ENCODE results near the gene TEX30.

Gene TEX30

GRCh38 chr13:102774591-102775520, 1.3 kb upstream of the TEX30 start:
- peaks cover 6% of the 10 kb centered on the region for H3K27me3 ChIP-seq (ENCODE audit: control insufficient read depth, insufficient read depth, low read length)
- no peaks in the 10 kb centered on the region for H3K4me1 ChIP-seq (ENCODE audit: control insufficient read depth, insufficient read depth, low read length)
- H3K36me3 ChIP-seq (ENCODE audit: control insufficient read depth, insufficient read depth, low read length) = no peaks in the 10 kb centered on the region
- no peak overlapping the region for H3K9ac ChIP-seq (ENCODE audit: low read depth, low read length)
- H3K9me3 ChIP-seq (ENCODE audit: control insufficient read depth, insufficient read depth, low read length) = no peaks in the 10 kb centered on the region
- H3K4me3 ChIP-seq (ENCODE audit: low read depth, low read length) = no peak overlapping the region

- Histone ChIP-seq H3K9me3 (ENCODE audit: control insufficient read depth, insufficient read depth, low read length) (no peaks in the 10 kb centered on the region), H3K4me3 (ENCODE audit: low read depth, low read length) (peak overlapping the region; percentile 66), H3K9ac (ENCODE audit: low read depth, low read length) (peak overlapping the region; percentile 56), H3K4me1 (ENCODE audit: control insufficient read depth, insufficient read depth, low read length) (no peaks in the 10 kb centered on the region), H3K27me3 (ENCODE audit: control insufficient read depth, insufficient read depth, low read length) (peaks cover 6% of the 10 kb centered on the region), H3K36me3 (ENCODE audit: control insufficient read depth, insufficient read depth, low read length) (no peaks in the 10 kb centered on the region)
Measured at GRCh38 chr13:102774214-102774568, 605 bp upstream of the TEX30 start.

GRCh38 chr13:102772042-102772425, 1.6 kb downstream of the TEX30 start:
- no peaks in the 10 kb centered on the region for H3K9me3 ChIP-seq (ENCODE audit: control insufficient read depth, insufficient read depth, low read length)
- H3K36me3 ChIP-seq (ENCODE audit: control insufficient read depth, insufficient read depth, low read length) = no peaks in the 10 kb centered on the region
- no peaks in the 10 kb centered on the region for H3K4me1 ChIP-seq (ENCODE audit: control insufficient read depth, insufficient read depth, low read length)
- peaks cover 6% of the 10 kb centered on the region for H3K27me3 ChIP-seq (ENCODE audit: control insufficient read depth, insufficient read depth, low read length)
- H3K4me3 ChIP-seq (ENCODE audit: low read depth, low read length) = no peak overlapping the region
- H3K9ac ChIP-seq (ENCODE audit: low read depth, low read length) = no peak overlapping the region

- H3K36me3 ChIP-seq (ENCODE audit: control insufficient read depth, insufficient read depth, low read length) = peaks cover under 1% of the 10 kb centered on the region
- H3K4me3 ChIP-seq (ENCODE audit: low read depth, low read length) = no peak overlapping the region
- H3K9me3 ChIP-seq (ENCODE audit: control insufficient read depth, insufficient read depth, low read length) = no peaks in the 10 kb centered on the region
- no peaks in the 10 kb centered on the region for H3K4me1 ChIP-seq (ENCODE audit: control insufficient read depth, insufficient read depth, low read length)
- peaks cover 6% of the 10 kb centered on the region for H3K27me3 ChIP-seq (ENCODE audit: control insufficient read depth, insufficient read depth, low read length)
- H3K9ac ChIP-seq (ENCODE audit: low read depth, low read length) = no peak overlapping the region
Measured at GRCh38 chr13:102771298-102772041, 2.1 kb downstream of the TEX30 start.

GRCh38 chr13:102770435-102770834, 3.2 kb downstream of the TEX30 start:
- peaks cover 6% of the 10 kb centered on the region for H3K27me3 ChIP-seq (ENCODE audit: control insufficient read depth, insufficient read depth, low read length)
- H3K4me3 ChIP-seq (ENCODE audit: low read depth, low read length) = no peak overlapping the region
- no peak overlapping the region for H3K9ac ChIP-seq (ENCODE audit: low read depth, low read length)
- H3K9me3 ChIP-seq (ENCODE audit: control insufficient read depth, insufficient read depth, low read length) = no peaks in the 10 kb centered on the region
- H3K36me3 ChIP-seq (ENCODE audit: control insufficient read depth, insufficient read depth, low read length) = peaks cover 2% of the 10 kb centered on the region
- H3K4me1 ChIP-seq (ENCODE audit: control insufficient read depth, insufficient read depth, low read length) = no peaks in the 10 kb centered on the region

- H3K4me3 ChIP-seq (ENCODE audit: low read depth, low read length) = no peak overlapping the region
- peaks cover 2% of the 10 kb centered on the region for H3K36me3 ChIP-seq (ENCODE audit: control insufficient read depth, insufficient read depth, low read length)
- peaks cover 6% of the 10 kb centered on the region for H3K27me3 ChIP-seq (ENCODE audit: control insufficient read depth, insufficient read depth, low read length)
- no peaks in the 10 kb centered on the region for H3K4me1 ChIP-seq (ENCODE audit: control insufficient read depth, insufficient read depth, low read length)
- no peaks in the 10 kb centered on the region for H3K9me3 ChIP-seq (ENCODE audit: control insufficient read depth, insufficient read depth, low read length)
- H3K9ac ChIP-seq (ENCODE audit: low read depth, low read length) = no peak overlapping the region
Measured at GRCh38 chr13:102769679-102770078, 3.9 kb downstream of the TEX30 start.

- no peak overlapping the region for H3K4me3 ChIP-seq (ENCODE audit: low read depth, low read length)
- H3K9ac ChIP-seq (ENCODE audit: low read depth, low read length) = no peak overlapping the region
- peaks cover 6% of the 10 kb centered on the region for H3K27me3 ChIP-seq (ENCODE audit: control insufficient read depth, insufficient read depth, low read length)
- no peaks in the 10 kb centered on the region for H3K9me3 ChIP-seq (ENCODE audit: control insufficient read depth, insufficient read depth, low read length)
- no peaks in the 10 kb centered on the region for H3K4me1 ChIP-seq (ENCODE audit: control insufficient read depth, insufficient read depth, low read length)
- peaks cover 2% of the 10 kb centered on the region for H3K36me3 ChIP-seq (ENCODE audit: control insufficient read depth, insufficient read depth, low read length)
Measured at GRCh38 chr13:102768909-102769308, 4.7 kb downstream of the TEX30 start.

- Histone ChIP-seq H3K9me3 (ENCODE audit: control insufficient read depth, insufficient read depth, low read length) (no peaks in the 10 kb centered on the region), H3K36me3 (ENCODE audit: control insufficient read depth, insufficient read depth, low read length) (peaks cover 2% of the 10 kb centered on the region), H3K4me1 (ENCODE audit: control insufficient read depth, insufficient read depth, low read length) (no peaks in the 10 kb centered on the region), H3K4me3 (ENCODE audit: low read depth, low read length) (no peak overlapping the region), H3K27me3 (ENCODE audit: control insufficient read depth, insufficient read depth, low read length) (no peaks in the 10 kb centered on the region), H3K9ac (ENCODE audit: low read depth, low read length) (no peak overlapping the region)
Measured at GRCh38 chr13:102763741-102764140, 9.8 kb downstream of the TEX30 start.

- Histone ChIP-seq H3K4me3 (ENCODE audit: low read depth, low read length) (no peak overlapping the region), H3K9me3 (ENCODE audit: control insufficient read depth, insufficient read depth, low read length) (no peaks in the 10 kb centered on the region), H3K4me1 (ENCODE audit: control insufficient read depth, insufficient read depth, low read length) (no peaks in the 10 kb centered on the region), H3K27me3 (ENCODE audit: control insufficient read depth, insufficient read depth, low read length) (no peaks in the 10 kb centered on the region), H3K9ac (ENCODE audit: low read depth, low read length) (no peak overlapping the region), H3K36me3 (ENCODE audit: control insufficient read depth, insufficient read depth, low read length) (no peaks in the 10 kb centered on the region)
Measured at GRCh38 chr13:102761071-102761470, 12.5 kb downstream of the TEX30 start.

GRCh38 chr13:102758842-102759241, 14.7 kb downstream of the TEX30 start:
- H3K27me3 ChIP-seq (ENCODE audit: control insufficient read depth, insufficient read depth, low read length) = no peaks in the 10 kb centered on the region
- no peak overlapping the region for H3K9ac ChIP-seq (ENCODE audit: low read depth, low read length)
- H3K9me3 ChIP-seq (ENCODE audit: control insufficient read depth, insufficient read depth, low read length) = no peaks in the 10 kb centered on the region
- H3K4me3 ChIP-seq (ENCODE audit: low read depth, low read length) = no peak overlapping the region
- H3K4me1 ChIP-seq (ENCODE audit: control insufficient read depth, insufficient read depth, low read length) = no peaks in the 10 kb centered on the region
- H3K36me3 ChIP-seq (ENCODE audit: control insufficient read depth, insufficient read depth, low read length) = no peaks in the 10 kb centered on the region

GRCh38 chr13:102757006-102757405, 16.6 kb downstream of the TEX30 start:
- Histone ChIP-seq H3K9me3 (ENCODE audit: control insufficient read depth, insufficient read depth, low read length) (no peaks in the 10 kb centered on the region), H3K9ac (ENCODE audit: low read depth, low read length) (no peak overlapping the region), H3K27me3 (ENCODE audit: control insufficient read depth, insufficient read depth, low read length) (no peaks in the 10 kb centered on the region), H3K4me1 (ENCODE audit: control insufficient read depth, insufficient read depth, low read length) (no peaks in the 10 kb centered on the region), H3K4me3 (ENCODE audit: low read depth, low read length) (no peak overlapping the region), H3K36me3 (ENCODE audit: control insufficient read depth, insufficient read depth, low read length) (no peaks in the 10 kb centered on the region)

GRCh38 chr13:102751886-102752285, 21.7 kb downstream of the TEX30 start:
- H3K9ac ChIP-seq (ENCODE audit: low read depth, low read length) = no peak overlapping the region
- H3K27me3 ChIP-seq (ENCODE audit: control insufficient read depth, insufficient read depth, low read length) = no peaks in the 10 kb centered on the region
- H3K9me3 ChIP-seq (ENCODE audit: control insufficient read depth, insufficient read depth, low read length) = no peaks in the 10 kb centered on the region
- no peaks in the 10 kb centered on the region for H3K4me1 ChIP-seq (ENCODE audit: control insufficient read depth, insufficient read depth, low read length)
- no peak overlapping the region for H3K4me3 ChIP-seq (ENCODE audit: low read depth, low read length)
- H3K36me3 ChIP-seq (ENCODE audit: control insufficient read depth, insufficient read depth, low read length) = no peaks in the 10 kb centered on the region

Measured in iPS-15b (cell line).